ENCODE results near the gene CCL14.

Gene CCL14

GRCh38 chr17:35988164-35988563, 1.6 kb upstream of the CCL14 start:
- DNase-seq (ENCODE audit: low read depth) = no peak

DNA sequence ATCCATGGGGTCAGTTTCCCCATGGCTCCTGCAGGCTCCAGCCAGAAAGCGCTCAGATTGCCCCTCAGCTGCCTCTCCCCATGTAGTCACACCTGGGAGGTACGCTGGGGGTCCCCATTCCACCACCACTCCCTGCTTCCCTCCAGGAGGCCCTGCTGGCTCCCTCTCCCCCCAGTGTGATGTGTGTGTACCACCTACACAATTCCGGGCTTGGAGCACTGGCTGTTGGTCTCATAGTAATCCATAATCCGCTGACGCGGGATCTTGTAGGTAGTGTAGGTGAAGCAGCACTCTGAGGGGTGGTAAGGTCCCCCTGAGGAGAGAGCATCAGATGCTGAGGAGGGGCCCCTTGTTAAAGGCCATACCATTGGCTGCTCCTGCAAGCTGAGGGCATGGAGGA, 2.4 kb downstream of the CCL14 start:
- DNase-seq (ENCODE audit: low read depth) = no peak

GRCh38 chr17:35982409-35983191, 3.9 kb downstream of the CCL14 start:
- no peak for DNase-seq (ENCODE audit: low read depth)

DNA sequence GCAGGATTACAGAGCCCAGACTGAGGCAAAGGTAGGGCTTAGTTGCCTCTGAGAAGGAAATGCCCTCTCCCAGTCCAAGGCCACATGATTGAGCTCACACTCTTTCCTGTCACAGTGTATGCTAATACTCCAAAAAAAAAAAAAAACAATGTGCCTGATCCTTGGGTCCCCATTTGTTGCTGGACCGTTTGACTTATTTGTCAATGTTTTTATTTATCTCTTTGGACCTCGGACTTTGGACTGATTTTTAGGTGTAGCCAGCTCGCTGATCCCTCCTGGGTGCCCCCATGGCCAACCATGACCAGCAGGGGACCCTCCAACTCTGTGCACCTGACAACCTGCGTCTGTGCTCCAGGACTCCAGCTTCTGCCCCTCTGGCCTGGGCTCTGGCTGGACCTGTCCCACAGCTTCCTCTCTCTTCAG, 4.6 kb downstream of the CCL14 start:
- DNase-seq (ENCODE audit: low read depth) = no peak

GRCh38 chr17:35981246-35981645, 5.3 kb downstream of the CCL14 start, which contains the start of gene CCL16:
Gene CCL16, minus strand, starts transcription at chr17:35981497. Its CDS starts 77 bp downstream, at chr17:35981420.
- no peak for DNase-seq (ENCODE audit: low read depth)

- DNase-seq (ENCODE audit: low read depth) = no peak
Observed at GRCh38 chr17:35978346-35978745, 8.2 kb downstream of the CCL14 start.

GRCh38 chr17:35977509-35977908, 9.0 kb downstream of the CCL14 start:
- no peak for DNase-seq (ENCODE audit: low read depth)

DNA sequence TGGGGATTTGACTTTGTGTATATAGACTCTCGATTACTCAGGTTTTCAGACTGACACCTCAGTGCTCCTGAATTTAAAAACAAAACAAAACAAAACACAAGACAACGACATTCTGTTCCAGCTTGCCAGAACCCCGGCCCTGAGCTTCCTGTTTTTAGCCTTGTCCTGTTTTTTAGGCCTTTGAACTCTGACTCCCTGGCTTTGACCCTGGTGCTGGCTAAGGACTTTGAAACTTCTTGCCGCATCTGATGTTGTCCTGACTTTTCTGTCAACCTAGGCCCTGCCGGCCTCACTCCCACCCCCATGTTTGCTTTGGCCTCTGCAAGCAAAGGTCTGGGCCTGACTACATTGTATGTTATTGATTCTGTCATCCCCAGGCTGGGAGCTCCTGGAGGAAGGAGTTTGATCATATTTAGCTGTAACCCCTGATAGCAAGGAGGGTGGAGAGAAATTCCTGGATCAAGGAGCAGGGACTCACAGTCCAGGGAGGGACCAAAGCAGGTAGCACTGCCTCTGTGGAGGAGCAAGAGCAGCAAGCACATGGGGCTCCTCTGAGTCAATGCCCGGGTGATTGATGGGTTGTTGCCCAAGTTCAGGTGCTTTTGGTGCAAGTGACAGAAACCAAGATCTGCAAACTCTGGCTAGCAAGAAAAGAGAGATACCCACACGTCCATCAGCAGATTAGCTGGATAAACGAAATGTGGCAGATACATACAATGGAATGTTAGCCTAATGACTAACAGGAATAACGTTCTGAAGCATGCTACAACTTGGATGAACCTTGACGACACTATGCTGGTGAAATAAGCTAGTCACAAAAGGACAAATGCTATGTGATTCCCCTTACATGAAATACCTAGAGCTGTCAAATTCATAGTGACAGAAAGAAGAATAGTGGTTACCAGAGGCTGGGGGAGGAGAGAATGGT, 12.9 kb downstream of the CCL14 start:
- no peak for DNase-seq (ENCODE audit: low read depth)

- DNase-seq (ENCODE audit: low read depth) = no peak
Observed at GRCh38 chr17:35972945-35973332, 13.6 kb downstream of the CCL14 start.

DNA sequence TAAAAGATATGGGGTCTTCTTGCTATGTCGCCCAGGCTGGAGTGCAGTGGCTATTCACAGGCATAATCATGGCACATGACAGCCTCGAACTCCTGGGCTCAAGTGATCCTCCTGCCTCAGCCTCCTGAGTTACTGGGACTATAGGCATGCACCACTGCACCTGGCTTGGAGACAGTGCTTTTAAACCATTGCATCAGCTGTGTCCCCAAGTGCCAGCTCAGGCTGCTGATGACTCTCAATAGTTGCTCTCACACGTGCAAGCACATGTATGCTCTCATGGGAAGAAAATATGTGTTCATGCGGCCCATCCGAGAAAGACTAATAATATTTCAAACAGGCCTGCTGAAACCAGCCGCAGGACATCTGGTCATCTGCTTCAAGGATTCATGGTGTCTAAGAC, 14.0 kb downstream of the CCL14 start:
- DNase-seq (ENCODE audit: low read depth) = no peak

DNA sequence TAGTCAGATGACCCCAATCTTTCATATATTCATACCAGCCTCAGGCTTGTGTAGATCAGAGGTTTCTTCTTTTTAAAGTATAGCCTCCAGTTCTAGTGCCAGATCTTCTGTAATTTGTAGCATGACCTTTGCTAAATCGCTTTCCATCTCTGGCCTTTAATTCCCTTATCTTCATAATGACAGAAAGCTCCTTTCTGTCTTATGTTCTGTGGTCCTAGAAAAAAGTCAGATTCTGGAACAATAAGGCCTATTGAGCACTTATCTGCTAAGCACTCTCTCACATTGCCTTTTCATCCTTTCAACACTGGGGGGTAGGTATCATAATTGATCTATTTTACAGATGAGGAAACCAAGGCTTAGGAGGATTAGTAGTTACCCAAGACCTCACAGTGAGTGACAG, 14.5 kb downstream of the CCL14 start:
- DNase-seq (ENCODE audit: low read depth) = no peak

DNA sequence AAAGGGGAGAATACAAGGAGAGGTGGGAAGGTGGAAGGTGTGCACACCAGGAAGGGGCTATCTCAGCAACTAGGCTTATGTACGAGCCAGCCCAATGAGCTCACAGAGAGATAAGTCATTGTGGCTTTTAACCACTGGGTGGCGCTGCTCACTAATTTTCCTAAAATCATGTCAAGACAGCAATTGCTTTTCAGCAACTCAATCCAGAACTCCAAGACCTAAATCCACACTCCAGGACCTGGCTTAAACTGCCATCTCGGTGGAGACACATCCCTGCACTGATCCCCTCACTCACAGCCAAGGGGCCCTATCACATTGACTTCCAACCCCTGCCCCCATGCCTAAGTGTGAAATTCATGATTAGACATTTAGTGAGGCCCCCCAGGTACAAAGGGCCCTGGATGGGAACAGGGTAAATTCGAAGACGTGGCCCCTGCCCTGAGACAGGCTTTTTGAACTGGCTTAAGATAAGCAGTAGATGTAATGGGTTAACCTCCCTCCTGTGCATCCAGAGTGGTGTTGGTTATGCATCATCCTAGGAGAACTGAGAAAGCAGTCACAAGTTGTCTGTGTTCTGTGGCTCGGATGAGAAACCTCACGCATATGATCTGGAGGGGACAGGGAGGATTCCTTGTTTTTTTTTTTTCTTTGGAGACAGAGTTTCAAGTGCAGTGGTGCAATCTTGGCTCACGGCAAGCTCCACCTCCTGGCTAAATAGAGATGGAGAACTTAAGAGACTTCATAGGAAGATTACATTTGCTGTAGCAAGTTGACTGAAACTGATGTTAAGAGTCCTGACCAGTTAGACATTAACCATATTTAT, 16.8 kb downstream of the CCL14 start:
- peak; percentile 55 for DNase-seq (ENCODE audit: low read depth)

DNA sequence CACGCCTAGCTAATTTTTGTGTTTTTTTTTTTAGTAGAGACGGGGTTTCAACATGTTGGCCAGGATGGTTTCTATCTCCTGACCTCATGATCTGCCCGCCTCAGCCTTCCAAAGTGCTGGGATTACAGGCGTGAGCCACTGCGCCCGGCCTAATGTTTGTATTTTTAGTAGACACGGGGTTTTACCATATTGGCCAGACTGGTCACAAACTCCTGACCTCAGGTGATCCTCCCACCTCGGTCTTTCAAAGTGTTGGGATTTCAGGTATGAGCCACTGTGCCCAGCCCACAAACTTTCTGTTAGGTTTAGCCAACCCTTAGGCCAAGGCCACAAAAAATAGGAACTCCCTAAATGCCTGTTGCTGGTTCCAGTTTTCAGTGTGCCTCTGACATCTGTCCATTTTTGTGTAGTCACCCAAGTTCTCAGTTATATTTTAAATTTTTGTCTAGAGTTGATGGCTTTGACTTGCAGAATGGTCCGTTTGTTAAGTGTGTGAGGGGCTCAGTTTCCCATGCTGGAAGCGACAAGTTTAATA, 17.9 kb downstream of the CCL14 start:
- no peak for DNase-seq (ENCODE audit: low read depth)

DNA sequence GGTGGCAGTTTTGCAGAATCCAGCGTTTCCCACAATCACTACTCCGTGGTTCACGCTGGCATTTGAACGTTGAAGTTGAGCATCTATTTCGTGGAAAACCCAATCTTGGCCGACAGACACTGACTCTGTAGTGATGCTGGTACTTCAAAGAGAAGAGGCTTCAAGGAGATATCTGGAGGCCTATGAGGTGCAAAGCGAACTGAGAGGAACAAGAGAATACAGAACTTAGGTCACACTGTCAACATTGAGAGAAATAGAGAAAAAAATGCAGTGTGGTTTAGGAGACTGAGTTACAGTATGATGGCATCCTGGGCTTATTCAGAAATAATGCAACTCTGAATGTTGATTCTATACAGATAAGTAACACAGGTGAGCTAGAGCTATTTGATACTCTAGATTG, 21.3 kb downstream of the CCL14 start:
- DNase-seq (ENCODE audit: low read depth) = no peak

- no peak for DNase-seq (ENCODE audit: low read depth)
Observed at GRCh38 chr17:35963663-35964062, 22.9 kb downstream of the CCL14 start.

DNA sequence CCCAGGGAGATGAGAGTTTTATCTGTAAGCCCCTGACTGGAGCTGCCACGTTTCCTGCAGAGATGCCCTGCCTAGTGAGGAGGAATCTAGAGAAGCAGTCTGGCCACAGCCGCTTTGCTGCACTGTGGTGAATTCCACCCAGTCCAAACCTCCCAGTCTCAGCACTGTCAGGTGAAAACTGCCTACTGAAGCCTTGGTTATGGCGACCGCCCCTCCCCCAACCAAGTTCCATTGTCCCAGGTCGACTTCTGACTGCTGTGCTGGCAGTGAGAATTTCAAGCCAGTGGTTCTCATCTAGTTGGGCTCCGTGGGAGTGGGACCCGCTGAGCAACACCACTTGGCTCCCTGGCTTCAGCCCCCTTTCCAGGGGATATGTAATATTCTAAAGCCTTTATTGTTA, 32.8 kb downstream of the CCL14 start:
- DNase-seq (ENCODE audit: low read depth) = no peak

GRCh38 chr17:35949401-35949800, 37.1 kb downstream of the CCL14 start:
- no peak for DNase-seq (ENCODE audit: low read depth)

DNA sequence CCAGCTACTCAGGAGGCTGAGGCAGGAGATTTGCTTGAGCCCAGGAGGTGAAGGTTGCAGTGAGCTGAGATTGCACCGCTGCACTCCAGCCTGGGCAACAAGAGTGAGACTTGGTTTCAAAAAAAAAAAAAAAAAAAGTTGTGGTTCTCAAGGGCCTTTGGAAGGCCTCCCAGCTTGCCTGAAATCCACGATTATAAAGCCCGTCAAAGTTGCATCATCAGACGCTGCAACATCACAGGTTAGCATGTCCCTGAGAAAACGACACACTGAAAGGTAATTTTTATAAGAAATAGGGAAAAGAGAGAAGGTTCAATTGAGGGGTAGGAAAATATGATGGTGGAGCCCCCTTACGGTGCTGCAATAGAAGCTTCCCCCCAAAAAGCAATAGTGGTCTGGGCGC, 38.4 kb downstream of the CCL14 start:
- DNase-seq (ENCODE audit: low read depth) = no peak

- DNase-seq (ENCODE audit: low read depth) = no peak
Observed at GRCh38 chr17:35947156-35947585, 39.4 kb downstream of the CCL14 start.

DNA sequence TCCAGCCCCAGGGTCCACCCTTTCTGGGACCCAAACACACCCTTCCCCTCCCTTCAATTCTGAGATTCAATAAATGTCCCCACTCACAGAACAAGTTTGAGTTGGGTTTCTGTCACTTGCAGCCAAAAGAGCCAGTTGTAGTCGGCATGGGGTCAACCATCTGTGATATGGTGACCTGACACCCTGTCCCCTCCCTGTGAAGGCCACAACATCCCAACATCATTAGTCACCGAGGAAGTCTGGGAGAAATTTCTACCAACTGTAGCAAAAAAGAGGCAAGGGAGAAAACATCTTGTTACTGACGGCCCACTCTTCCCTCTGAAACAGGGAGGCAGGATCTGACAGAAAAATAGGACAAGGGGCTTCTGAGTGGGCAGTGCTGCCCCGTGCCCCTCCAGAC, 42.4 kb downstream of the CCL14 start:
- no peak for DNase-seq (ENCODE audit: low read depth)

DNA sequence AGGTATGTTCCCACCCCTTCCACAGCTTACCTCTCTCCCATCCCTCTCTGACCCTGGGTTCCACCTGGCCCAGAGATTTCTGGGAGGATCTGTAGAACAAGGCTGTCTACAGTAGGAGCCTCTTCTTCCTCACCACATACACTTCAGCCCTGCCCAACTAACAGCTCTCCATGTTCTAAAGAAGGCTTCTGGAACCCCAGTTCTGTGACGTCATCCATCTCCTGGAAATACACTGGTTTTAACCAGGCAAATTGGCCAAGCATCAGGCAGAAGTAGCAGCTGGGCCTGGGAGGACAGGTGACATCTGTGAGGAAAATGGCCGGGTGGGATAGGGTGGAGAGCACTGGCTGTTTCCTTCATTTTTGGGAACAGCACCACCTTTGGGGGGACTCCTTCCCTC, 43.0 kb downstream of the CCL14 start, which contains the start of gene LYZL6:
LYZL6 (minus strand) TSS at position 177 of the 400 bp plus-strand sequence. CDS start 4,357 bp downstream, outside the sequence.
- no peak for DNase-seq (ENCODE audit: low read depth)

All from stromal cell of bone marrow (primary cell).